ENCODE data around the gene CLRN2.

Gene CLRN2

DNA sequence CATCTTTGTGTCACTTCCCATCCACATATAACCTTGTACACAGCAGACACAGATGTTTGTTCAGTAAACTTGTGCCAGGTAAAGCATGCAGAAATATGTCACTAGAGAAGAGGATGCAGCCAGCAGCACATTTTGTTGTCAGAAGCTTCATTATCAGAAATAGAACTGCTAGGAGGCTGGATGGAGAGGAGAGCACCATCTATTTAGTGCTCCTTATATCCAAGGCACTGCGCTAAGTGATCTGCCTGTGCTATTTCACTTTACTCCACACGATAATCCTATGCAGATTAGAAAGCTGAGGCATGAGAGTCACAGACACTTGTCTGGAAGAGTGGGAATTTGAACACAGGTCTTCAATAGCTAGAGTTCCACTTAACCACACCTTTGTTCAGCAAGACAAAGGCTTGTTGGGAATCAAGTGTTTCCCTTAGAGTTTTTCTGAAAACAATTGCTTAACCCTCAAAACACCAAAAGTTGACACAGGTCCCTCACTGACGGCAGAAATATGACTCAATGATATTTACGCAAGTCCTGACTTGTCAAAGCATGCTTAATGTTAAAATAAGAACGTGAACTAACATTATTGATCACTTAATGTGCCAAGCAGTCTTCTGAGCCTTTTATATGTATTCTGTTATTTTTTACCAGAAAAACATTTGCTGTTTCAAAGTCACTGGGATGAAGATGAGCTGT lies 1.8 kb upstream of the CLRN2 start:
- TF ChIP-seq, protein P1, sequence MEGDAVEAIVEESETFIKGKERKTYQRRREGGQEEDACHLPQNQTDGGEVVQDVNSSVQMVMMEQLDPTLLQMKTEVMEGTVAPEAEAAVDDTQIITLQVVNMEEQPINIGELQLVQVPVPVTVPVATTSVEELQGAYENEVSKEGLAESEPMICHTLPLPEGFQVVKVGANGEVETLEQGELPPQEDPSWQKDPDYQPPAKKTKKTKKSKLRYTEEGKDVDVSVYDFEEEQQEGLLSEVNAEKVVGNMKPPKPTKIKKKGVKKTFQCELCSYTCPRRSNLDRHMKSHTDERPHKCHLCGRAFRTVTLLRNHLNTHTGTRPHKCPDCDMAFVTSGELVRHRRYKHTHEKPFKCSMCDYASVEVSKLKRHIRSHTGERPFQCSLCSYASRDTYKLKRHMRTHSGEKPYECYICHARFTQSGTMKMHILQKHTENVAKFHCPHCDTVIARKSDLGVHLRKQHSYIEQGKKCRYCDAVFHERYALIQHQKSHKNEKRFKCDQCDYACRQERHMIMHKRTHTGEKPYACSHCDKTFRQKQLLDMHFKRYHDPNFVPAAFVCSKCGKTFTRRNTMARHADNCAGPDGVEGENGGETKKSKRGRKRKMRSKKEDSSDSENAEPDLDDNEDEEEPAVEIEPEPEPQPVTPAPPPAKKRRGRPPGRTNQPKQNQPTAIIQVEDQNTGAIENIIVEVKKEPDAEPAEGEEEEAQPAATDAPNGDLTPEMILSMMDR (IDR thresholded peaks at IDR 0.05; ENCODE audit: borderline replicate concordance, insufficient read depth, low read depth, low read length), result no peak

DNA sequence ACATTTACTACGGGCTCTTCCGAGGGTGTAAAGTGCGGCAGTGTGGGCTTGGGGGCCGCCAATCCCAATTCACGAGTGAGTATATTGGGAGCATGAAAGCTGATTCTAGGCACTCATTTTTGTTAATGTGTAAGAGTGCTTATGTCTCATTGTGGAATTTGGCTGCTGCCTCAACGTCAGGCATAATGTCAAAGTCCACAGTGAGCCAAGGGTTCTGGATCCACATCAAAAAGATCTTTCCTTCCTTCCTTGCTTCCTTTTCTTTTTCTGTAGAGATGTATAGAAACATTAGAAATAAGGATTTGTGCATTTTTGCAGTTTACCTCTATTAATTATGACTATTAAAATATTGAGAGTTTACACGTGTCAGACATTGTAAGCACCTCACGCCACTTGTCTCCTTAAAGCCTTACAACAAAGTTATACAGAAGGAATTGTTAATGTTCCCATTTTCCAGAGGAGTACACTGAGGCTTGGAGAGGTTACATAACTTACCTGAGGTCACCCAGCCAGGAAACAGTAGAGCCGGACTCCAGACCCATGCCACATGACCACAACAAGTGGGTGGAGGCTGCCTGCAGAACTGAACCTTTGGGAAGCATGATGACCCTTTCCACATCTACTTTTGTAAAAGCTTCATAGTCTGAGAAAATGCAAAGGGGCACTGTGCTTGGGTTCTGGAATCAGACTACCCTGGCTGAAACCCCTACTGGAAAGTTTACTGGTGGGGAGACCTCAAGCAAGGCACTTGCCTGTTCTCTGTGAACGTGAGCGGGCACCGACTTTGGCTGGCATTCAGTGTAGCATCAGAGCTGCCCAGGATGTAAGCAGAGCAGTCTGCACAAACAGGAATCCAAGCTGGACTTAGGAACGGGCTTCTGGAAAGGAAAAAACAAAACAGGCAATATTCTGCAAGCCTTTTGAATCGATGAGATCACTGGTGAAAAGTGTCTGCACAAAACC lies 761 bp downstream of the CLRN2 start:
- H3K4me3 ChIP-seq (ENCODE audit: low read depth, low read length), result no peak overlapping the region
- TF ChIP-seq, protein P1 (IDR thresholded peaks at IDR 0.05; ENCODE audit: borderline replicate concordance, insufficient read depth, low read depth, low read length), result no peak

More for the DNA sequence above, 1.8 kb upstream of the CLRN2 start:
- H3K4me3 ChIP-seq (ENCODE audit: low read depth, low read length), result no peak overlapping the region

DNA sequence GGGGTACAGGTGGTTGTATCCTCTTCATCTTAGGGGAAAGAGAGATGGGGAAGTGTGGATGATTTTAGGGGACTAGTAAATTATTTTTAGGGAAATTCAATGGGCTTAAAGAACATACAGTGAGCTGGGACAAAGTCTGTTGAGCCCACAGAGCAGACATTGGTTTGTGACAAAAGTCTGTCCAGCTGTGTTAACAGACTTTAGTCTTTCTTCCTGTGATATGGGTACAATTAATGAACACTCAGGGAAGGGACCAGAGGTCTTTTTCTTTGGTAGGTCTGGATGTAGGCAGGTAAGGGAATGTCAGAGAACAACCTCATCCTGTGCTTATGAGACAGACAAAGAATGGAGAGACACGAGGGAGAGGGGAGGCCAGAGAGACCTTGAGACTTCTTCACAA lies 2.0 kb downstream of the CLRN2 start:
- TF ChIP-seq, protein P1 (IDR thresholded peaks at IDR 0.05; ENCODE audit: borderline replicate concordance, insufficient read depth, low read depth, low read length), result no peak
- H3K4me3 ChIP-seq (ENCODE audit: low read depth, low read length), result no peak overlapping the region

DNA sequence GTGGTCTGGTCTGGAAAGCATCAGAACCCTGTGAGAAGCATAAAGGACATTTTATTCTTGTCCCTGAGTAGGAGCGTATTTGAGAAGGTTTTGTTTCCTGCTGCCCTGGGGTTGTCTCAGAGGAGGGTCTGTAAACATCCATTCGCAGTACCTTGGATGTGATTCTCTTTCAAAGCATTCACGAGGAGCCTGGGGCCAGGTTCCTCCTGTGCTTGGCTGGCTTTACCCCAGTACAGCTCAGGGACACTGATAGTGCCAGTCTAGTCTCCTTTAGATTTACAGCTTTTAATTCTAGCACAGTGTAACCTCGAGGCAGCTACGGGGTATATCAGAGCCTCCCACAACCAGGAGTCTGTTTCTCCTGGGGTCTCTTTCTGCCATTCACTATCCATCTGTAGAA lies 2.7 kb downstream of the CLRN2 start:
- H3K4me3 ChIP-seq (ENCODE audit: low read depth, low read length), result no peak overlapping the region
- TF ChIP-seq, protein P1 (IDR thresholded peaks at IDR 0.05; ENCODE audit: borderline replicate concordance, insufficient read depth, low read depth, low read length), result no peak

DNA sequence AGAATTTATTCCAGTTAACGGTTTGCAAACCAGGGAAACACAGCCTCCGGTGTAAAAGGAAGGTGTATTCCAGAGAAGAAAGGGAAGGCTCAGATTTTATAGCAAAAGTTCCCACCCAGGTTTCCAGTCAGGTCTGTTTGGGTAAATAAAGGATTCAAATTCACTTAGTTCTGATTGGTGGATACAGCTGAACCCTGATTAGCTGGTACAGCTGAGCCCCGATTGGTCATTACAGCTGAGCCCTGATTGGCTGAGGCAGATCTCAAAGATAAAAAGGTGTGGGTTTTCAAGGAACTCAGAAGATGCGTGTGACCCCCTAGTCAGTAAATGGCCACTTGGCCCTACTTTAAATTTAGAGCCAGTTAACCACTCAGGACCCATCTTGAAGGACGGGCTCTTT lies 6.6 kb downstream of the CLRN2 start:
- H3K4me3 ChIP-seq (ENCODE audit: low read depth, low read length), result no peak overlapping the region
- TF ChIP-seq, protein P1 (IDR thresholded peaks at IDR 0.05; ENCODE audit: borderline replicate concordance, insufficient read depth, low read depth, low read length), result no peak

DNA sequence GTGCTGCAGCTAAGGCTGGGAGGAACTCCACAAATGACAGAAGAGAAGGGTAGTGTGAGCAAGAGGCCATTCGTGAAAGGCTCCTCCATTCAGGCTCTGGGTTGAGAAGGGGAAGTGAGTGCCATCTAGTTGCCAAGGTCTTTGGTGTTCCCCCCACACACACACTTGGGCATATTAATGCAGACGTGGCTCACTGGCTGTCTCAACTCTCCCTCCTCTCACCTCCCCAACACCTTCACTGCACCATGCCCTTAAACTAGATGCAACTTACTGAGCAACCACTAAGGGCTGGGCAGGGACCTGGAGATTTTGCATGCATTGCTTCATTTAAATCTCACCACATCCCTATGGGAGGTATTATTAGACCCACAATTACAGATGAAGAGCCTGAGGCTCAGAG lies 8.7 kb downstream of the CLRN2 start:
- TF ChIP-seq, protein P1 (IDR thresholded peaks at IDR 0.05; ENCODE audit: borderline replicate concordance, insufficient read depth, low read depth, low read length), result no peak
- no peak overlapping the region for H3K4me3 ChIP-seq (ENCODE audit: low read depth, low read length)

Measured in GM12875 (cell line).